HL-60/S4 treated with retinoic acid at 250 ng/mL for 4 days and 3 days (cell line): Measurements from ENCODE around the gene OR10G2.

Source experiments
- in situ Hi-C: fragments of 300-500 bp; cut with MboI; formaldehyde crosslinking; loops from 2 replicates; pipeline ENCODE4 v1.7.0; 2022; ENCODE audit warnings: low sequenced_read_pairs

The OR10G2 gene

GRCh38 chr14:21589317-21589716 lies 45.4 kb downstream of the OR10G2 start:
- in situ Hi-C loops, result no loop called here
